Type B pancreatic cell (in vitro differentiated cells): ENCODE results near the gene SCYGR2. TPM values are rescaled to one million over a fixed set of nuclear protein-coding genes. Genes with fewer than 3 reads are reported as not detected.

Experiments used
- DNase-seq: peaks from one replicate; pipeline ENCODE4 v3.0.0; 2021; ENCODE audit warnings: mixed read lengths; ENCODE audit not compliant: unreplicated experiment; ENCODE audit errors: extremely low spot score
- H3K27ac Mint-ChIP-seq: 2 replicates; pipeline ENCODE4 v1.8.0; 2021; ENCODE audit warnings: mild to moderate bottlenecking, mixed read lengths
- H3K27me3 Mint-ChIP-seq: 2 replicates; pipeline ENCODE4 v1.8.0; 2021; ENCODE audit warnings: mixed read lengths
- H3K36me3 Mint-ChIP-seq: 2 replicates; pipeline ENCODE4 v1.8.0; 2021; ENCODE audit warnings: mixed read lengths
- H3K4me1 Mint-ChIP-seq: one replicate; pipeline ENCODE4 v1.8.0; 2021; ENCODE audit warnings: mixed read lengths; ENCODE audit not compliant: unreplicated experiment
- H3K4me3 Mint-ChIP-seq: 2 replicates; pipeline ENCODE4 v1.8.0; 2021; ENCODE audit warnings: mild to moderate bottlenecking, mixed read lengths
- H3K9me3 Mint-ChIP-seq: 2 replicates; pipeline ENCODE4 v1.8.0; 2021; ENCODE audit warnings: mixed read lengths
- CTCF ChIP-seq: fragments of 200-600 bp; sonication (generic); conservative IDR thresholded peaks from 2 replicates; pipeline ENCODE4 v1.5.0; 2021; ENCODE audit warnings: antibody characterized with exemption, mild to moderate bottlenecking
- total RNA-seq: library from RNA; stranded (reverse); gene quantifications from 2 replicates; pipeline ENCODE4 v1.2.1, GENCODE V29; 2021; ENCODE audit warnings: low replicate concordance

SCYGR2 gene
- total RNA-seq, 1 donor from 2014 or later = not detected

DNA sequence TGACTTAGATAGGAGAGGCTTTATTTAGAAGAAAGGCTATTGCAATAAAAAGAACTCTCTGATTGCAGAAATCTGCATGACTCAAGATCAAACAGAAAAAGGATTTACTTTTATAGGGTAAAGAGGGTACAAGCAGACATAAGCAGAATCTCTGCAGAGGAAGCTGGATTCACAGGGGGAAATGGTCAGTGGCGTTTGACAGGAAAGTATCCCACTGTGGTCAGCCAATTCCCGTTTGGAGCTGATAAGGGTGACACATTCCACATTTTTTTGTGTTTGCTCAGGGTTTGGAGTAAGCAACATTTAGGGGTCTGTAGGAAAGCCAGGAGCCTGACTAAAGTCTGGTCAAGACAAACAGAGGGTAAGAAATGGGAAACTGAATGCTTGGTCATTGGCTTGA lies 44.0 kb downstream of the SCYGR2 start:
- H3K4me1 Mint-ChIP-seq = no peaks in the 10 kb centered on the region
- H3K9me3 Mint-ChIP-seq = no peaks in the 10 kb centered on the region
- no peak overlapping the region for H3K27ac Mint-ChIP-seq
- no peak for DNase-seq
- TF ChIP-seq CTCF = no peak
- no peak overlapping the region for H3K4me3 Mint-ChIP-seq
- no peaks in the 10 kb centered on the region for H3K27me3 Mint-ChIP-seq
- no peaks in the 10 kb centered on the region for H3K36me3 Mint-ChIP-seq

- Mint-ChIP-seq H3K27ac (no peak overlapping the region), H3K4me1 (peaks cover 2% of the 10 kb centered on the region), H3K36me3 (no peaks in the 10 kb centered on the region), H3K9me3 (no peaks in the 10 kb centered on the region), H3K4me3 (no peak overlapping the region), H3K27me3 (no peaks in the 10 kb centered on the region)
- no peak for TF ChIP-seq CTCF
- no peak for DNase-seq
These were observed 45.4 kb downstream of the SCYGR2 start for GRCh38 chr2:227643990-227644551.

Other genes with a start within 250 kb of the SCYGR2 start
- 3.7 and 6.9 TPM in 2 replicates for gene TM4SF20, start 219.6 kb upstream of the SCYGR2 start, total RNA-seq
- gene SCYGR1, start 210.9 kb upstream of the SCYGR2 start, total RNA-seq = not detected in 2 replicates
- 63.2 and 75.6 TPM in 2 replicates for gene AGFG1, start 126.7 kb upstream of the SCYGR2 start, total RNA-seq
- not detected in 2 replicates for gene SCYGR3, start 15.9 kb downstream of the SCYGR2 start, total RNA-seq
- not detected in 2 replicates for gene SCYGR4, start 18.6 kb downstream of the SCYGR2 start, total RNA-seq
- not detected in 2 replicates for gene SCYGR5, start 67.9 kb downstream of the SCYGR2 start, total RNA-seq
- gene SLC19A3, start 119.1 kb downstream of the SCYGR2 start, total RNA-seq = 6.4 and 20.5 TPM in 2 replicates
- gene SCYGR6, start 125.9 kb downstream of the SCYGR2 start, total RNA-seq = not detected in 2 replicates
- gene SCYGR7, start 129.4 kb downstream of the SCYGR2 start, total RNA-seq = not detected in 2 replicates
- not detected in 2 replicates for gene SCYGR8, start 147.0 kb downstream of the SCYGR2 start, total RNA-seq
- 1.7 and 3.2 TPM in 2 replicates for gene CCL20, start 214.9 kb downstream of the SCYGR2 start, total RNA-seq